Spleen (tissue), 11 donors: ENCODE results near the gene MACIR. TPM values are rescaled to one million over a fixed set of nuclear protein-coding genes. Genes with fewer than 3 reads are reported as not detected.

Source experiments
- DNase-seq: peaks from one replicate; pipeline ENCODE4 v3.0.0-alpha.2; 2020
- H3K27ac ChIP-seq, 8 donors: fragments of 200-600 bp; sonication (generic) in 7 of 8; 1 replicate in 4 of 8; 2 replicates in 4 of 8; pipeline versions ENCODE4 v1.5.0 to v1.8.0; 2016 to 2021; ENCODE audit warnings: inconsistent platforms in 4 of 8, mild to moderate bottlenecking in 4 of 8, moderate library complexity in 1 of 8
- H3K27me3 ChIP-seq, 7 donors: fragments of 200-600 bp; sonication (generic) in 6 of 7; replicated peaks in 1 of 7; 1 replicate in 4 of 7; 2 replicates in 3 of 7; pipeline versions ENCODE4 v1.5.0 to v1.8.0; 2016 to 2021; ENCODE audit warnings: inconsistent platforms in 3 of 7, mild to moderate bottlenecking in 1 of 7
- H3K36me3 ChIP-seq, 6 donors: fragments of 200-600 bp; sonication (generic) in 5 of 6; 1 replicate in 4 of 6; 2 replicates in 2 of 6; pipeline versions ENCODE4 v1.5.0 to v1.8.0; 2016 to 2021; ENCODE audit warnings: inconsistent platforms in 2 of 6
- H3K4me1 ChIP-seq, 6 donors: fragments of 200-600 bp; sonication (generic) in 5 of 6; 1 replicate in 3 of 6; 2 replicates in 3 of 6; pipeline versions ENCODE4 v1.5.0 to v1.8.0; 2016 to 2021; ENCODE audit warnings: inconsistent platforms in 3 of 6
- H3K4me3 ChIP-seq, 8 donors: fragments of 200-600 bp; sonication (generic) in 7 of 8; 1 replicate in 4 of 8; 2 replicates in 4 of 8; pipeline versions ENCODE4 v1.5.0 to v1.8.0; 2016 to 2021; ENCODE audit warnings: inconsistent platforms in 4 of 8, mild to moderate bottlenecking in 4 of 8, moderate library complexity in 2 of 8
- H3K9me3 ChIP-seq, 8 donors: fragments of 200-600 bp; sonication (generic) in 7 of 8; 1 replicate in 4 of 8; 2 replicates in 4 of 8; pipeline versions ENCODE4 v1.5.0 to v1.8.0; 2016 to 2021; ENCODE audit warnings: inconsistent platforms in 4 of 8
- POLR2A ChIP-seq, 3 donors: fragments of 450-650 bp; IDR thresholded peaks; one replicate each; pipeline ENCODE4 v1.5.1; 2017; ENCODE audit warnings: antibody characterized with exemption in 3 of 3, mild to moderate bottlenecking in 1 of 3
- POLR2AphosphoS5 ChIP-seq, 3 donors: sonication (generic); formaldehyde crosslinking; IDR thresholded peaks; one replicate each; pipeline ENCODE4 v1.5.1; 2017; ENCODE audit warnings: antibody characterized with exemption in 3 of 3
- WGBS, 5 donors: extraction: QIAGEN DNeasy Blood & Tissue Kit in 3 of 5; methylation state at CpG; one replicate each; pipeline versions ENCODE4 v1.1.5 to v1.1.7; 2013 to 2018; 5-methylcytosine and 5-hydroxymethylcytosine counted together
- intact Hi-C: fragments of 100-400 bp; cut with DNase I; formaldehyde crosslinking; loops from one replicate; pipeline ENCODE4 v1.15.0; 2023; ENCODE audit warnings: low total_unique reads
- polyA plus RNA-seq, 3 donors: library from polyadenylated mRNA; stranded (reverse); fragments of 200-250 nt; gene quantifications; one replicate each; pipeline ENCODE4 v1.2.1, GENCODE V29; 2013
- total RNA-seq, 7 donors: library from RNA; depleted of rRNA in 3 of 7; stranded (reverse); fragments of >200 nt in 3 of 7; fragmentation: NEBNext Ultra II Directional in 4 of 7; extraction: Animal tissue kit (Norgen Biotek cat#: 25700) in 4 of 7; gene quantifications; one replicate each; pipeline versions ENCODE4 v1.1.0 to v1.2.1, GENCODE V29; 2016 to 2021
- TF ChIP-seq, protein P1 (sequence below), 11 experiments: fragments of 200-600 bp in 7 of 11; fragments of 450-650 bp in 4 of 11; sonication (generic) in 4 of 11; IDR thresholded peaks in 8 of 11; conservative IDR thresholded peaks in 3 of 11; 1 replicate in 7 of 11; 2 replicates in 4 of 11; pipeline versions ENCODE4 v1.4.0 to v1.8.0; 2016 to 2021; ENCODE audit warnings: antibody characterized with exemption in 11 of 11, inconsistent platforms in 4 of 11, mild to moderate bottlenecking in 1 of 11
- donor health status: healthy with polysubstance abuse.
- donor health status: DM: no; HTN: no; CAD: no; lungs with moderate emphysema.
- donor health status: DM: no; HTN: no; CAD: no.
- donor health status: Bipolar disorder and iron deficiency.
- donor health status: healthy.
- donor health status: DM: no; HTN: no; CAD: no.
- donor health status: DM: yes; HTN: yes; CAD: no.

The MACIR gene
- total and polyA plus RNA-seq, 10 donors = 1.5 to 11.7 (median 3.5) TPM

DNA sequence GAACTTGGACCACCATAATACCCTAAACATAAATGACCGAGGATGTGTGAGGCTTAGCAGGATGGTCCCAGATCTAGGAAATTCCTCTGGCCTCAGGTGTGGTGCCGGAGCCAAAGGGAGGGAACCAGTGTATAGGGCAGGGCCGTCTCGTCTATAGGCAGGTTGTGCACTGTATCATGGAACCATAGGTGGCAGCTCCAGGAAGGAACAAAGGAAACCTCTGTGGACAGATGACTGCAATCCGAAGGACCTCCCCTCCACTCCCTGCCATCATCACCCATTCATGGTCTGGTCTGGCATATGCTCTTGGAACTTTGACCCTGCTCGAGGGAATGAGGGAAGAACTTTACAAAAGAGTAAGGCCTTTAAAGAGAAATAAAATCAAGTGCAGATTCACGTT is 2.9 kb upstream of the MACIR start:
- TF ChIP-seq POLR2A (IDR thresholded peaks at IDR 0.05) = no peak
- TF ChIP-seq POLR2AphosphoS5 (IDR thresholded peaks at IDR 0.05) = no peak
- TF ChIP-seq, protein P1, sequence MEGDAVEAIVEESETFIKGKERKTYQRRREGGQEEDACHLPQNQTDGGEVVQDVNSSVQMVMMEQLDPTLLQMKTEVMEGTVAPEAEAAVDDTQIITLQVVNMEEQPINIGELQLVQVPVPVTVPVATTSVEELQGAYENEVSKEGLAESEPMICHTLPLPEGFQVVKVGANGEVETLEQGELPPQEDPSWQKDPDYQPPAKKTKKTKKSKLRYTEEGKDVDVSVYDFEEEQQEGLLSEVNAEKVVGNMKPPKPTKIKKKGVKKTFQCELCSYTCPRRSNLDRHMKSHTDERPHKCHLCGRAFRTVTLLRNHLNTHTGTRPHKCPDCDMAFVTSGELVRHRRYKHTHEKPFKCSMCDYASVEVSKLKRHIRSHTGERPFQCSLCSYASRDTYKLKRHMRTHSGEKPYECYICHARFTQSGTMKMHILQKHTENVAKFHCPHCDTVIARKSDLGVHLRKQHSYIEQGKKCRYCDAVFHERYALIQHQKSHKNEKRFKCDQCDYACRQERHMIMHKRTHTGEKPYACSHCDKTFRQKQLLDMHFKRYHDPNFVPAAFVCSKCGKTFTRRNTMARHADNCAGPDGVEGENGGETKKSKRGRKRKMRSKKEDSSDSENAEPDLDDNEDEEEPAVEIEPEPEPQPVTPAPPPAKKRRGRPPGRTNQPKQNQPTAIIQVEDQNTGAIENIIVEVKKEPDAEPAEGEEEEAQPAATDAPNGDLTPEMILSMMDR (IDR thresholded peaks at IDR 0.05 in 8 of 11, conservative IDR thresholded peaks at IDR 0.05 in 3 of 11) = no peak
- DNase-seq = no peak
- WGBS, 5 donors = 86 to 97% (median 95%) methylated on average over 7 of the region's 7 CpGs

DNA sequence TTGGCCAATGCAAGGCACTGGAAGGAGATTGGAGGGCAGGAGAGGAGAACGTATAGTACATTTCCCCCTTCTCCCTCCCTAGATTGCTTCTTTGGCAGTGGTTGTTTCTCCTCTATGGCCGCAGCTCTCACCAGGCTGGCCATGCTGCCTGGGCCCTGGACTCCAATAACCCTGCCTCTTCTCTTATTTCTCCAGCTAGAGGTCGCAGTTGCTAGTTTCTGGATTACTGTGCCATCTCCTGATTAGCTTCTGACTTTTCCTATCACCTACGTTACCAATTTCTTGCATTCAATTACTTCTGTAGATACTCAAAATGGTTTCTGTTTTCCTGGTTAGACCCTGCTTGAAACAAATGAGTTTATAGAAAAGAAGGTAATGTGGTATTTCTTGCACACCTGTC is 2.4 kb upstream of the MACIR start:
- DNase-seq = no peak
- Histone ChIP-seq H3K9me3 (no peaks in the 10 kb centered on the region), H3K4me3 (no peak overlapping the region), H3K4me1 (peaks cover 0 to 29% (median 18%) of the 10 kb centered on the region in 6 donors), H3K36me3 (no peaks in the 10 kb centered on the region), H3K27me3 (no peaks in the 10 kb centered on the region), H3K27ac (peak overlapping the region in 1 of 8 donors; percentile 13)
- intact Hi-C loops = no loop called here
- 79 to 94% (median 84%) methylated on average over 4 of the region's 4 CpGs for WGBS, 5 donors
- TF ChIP-seq, protein P1 (IDR thresholded peaks at IDR 0.05 in 8 of 11, conservative IDR thresholded peaks at IDR 0.05 in 3 of 11) = no peak
- TF ChIP-seq POLR2A (IDR thresholded peaks at IDR 0.05) = no peak
- TF ChIP-seq POLR2AphosphoS5 (IDR thresholded peaks at IDR 0.05) = no peak

More for the DNA sequence above, 2.9 kb upstream of the MACIR start:
- H3K27me3 ChIP-seq = no peaks in the 10 kb centered on the region
- no peak overlapping the region for H3K4me3 ChIP-seq
- H3K9me3 ChIP-seq = no peaks in the 10 kb centered on the region
- intact Hi-C loops = no loop called here
- peaks cover 0 to 24% (median 13%) of the 10 kb centered on the region in 6 donors for H3K4me1 ChIP-seq
- H3K36me3 ChIP-seq = no peaks in the 10 kb centered on the region
- H3K27ac ChIP-seq = peak overlapping the region in 1 of 8 donors; percentile 13

DNA sequence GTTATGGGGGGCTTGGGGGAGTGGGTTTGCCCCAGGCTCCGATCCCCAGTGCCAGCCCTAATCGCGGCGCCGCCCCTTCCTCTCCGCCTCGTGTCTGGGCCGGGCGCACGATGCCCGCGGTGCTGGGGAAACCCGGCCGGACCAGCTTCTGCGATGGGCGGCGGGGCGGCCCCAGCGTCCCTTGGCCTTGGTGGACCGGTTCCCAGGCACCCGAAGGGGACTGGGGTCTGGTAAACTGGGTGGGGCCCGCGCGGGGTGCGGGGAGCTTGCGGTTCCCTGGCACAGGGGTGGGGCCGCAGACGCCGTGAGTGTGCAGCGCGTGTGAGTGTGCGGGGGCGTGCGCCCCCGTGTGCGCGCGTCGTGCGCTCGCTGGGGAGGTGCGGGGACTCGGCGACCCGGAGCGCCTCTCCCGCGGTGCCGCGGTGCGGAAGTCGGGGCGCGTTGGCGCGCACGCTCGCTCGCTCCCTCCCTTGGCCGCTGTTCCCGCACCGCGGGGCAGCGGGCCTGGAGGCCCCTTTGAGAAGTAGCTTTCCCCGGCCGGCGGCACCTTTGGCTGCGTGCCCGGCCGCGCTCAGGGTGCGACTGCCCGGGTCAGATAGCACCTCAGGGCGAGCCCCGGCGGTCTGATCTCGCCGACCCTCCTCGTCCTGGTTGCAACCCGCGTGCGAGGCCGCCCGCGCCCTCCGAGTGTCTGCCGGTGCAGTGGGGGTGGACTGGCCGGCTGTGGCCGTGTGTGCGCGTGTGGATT is 568 bp downstream of the MACIR start:
- DNase-seq = peak; percentile 94
- WGBS, 5 donors = 0 to 1% (median 1%) methylated on average over 18 to 91 of the region's 91 CpGs
- H3K4me3 ChIP-seq = peak overlapping the region; percentile 85 to 100 (median 96)
- intact Hi-C loops = no loop called here
- TF ChIP-seq POLR2A (IDR thresholded peaks at IDR 0.05) = no peak
- TF ChIP-seq, protein P1 (IDR thresholded peaks at IDR 0.05 in 8 of 11, conservative IDR thresholded peaks at IDR 0.05 in 3 of 11) = peak in 1 of 11 experiments; percentile 26
- peak in 2 of 3 donors; percentile 8 to 14 for TF ChIP-seq POLR2AphosphoS5 (IDR thresholded peaks at IDR 0.05)
- H3K27ac ChIP-seq = peak overlapping the region; percentile 85 to 96 (median 87)
- no peaks in the 10 kb centered on the region for H3K27me3 ChIP-seq
- no peaks in the 10 kb centered on the region for H3K9me3 ChIP-seq
- peaks cover 0 to 50% (median 27%) of the 10 kb centered on the region in 6 donors for H3K4me1 ChIP-seq
- H3K36me3 ChIP-seq = no peaks in the 10 kb centered on the region

DNA sequence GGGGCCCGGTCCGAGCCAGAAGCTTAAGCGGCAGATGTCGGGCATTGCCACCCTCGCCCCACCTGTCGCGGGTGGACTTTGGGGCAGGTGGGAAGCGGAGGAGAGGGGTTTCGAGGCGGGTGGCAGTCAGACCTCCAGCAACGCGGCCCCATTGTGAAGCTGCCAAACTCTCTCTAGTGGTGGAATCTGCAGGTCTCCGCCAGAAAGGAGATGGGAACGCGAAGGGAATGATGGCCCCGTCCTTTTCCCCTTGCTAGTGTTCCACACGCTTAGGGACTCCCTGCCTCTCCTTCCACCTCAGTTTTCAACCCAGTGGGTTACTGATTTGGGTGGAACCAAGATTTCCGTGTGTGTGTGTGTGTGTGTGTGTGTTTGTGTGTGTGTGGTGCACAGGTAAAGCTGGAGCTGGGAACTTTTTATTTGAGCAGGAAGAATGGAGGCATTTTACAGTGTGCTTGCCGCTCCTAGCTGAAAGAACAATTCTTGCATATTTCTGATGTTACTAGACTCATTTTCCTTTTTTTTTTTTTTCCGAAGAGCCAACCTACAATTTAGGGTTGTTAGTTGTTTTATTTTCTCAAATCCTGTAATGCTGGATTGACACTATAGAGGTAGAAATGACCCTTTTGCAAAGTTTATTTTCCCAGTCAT is 1.3 kb downstream of the MACIR start:
- TF ChIP-seq, protein P1 (IDR thresholded peaks at IDR 0.05 in 8 of 11, conservative IDR thresholded peaks at IDR 0.05 in 3 of 11) = no peak
- TF ChIP-seq POLR2AphosphoS5 (IDR thresholded peaks at IDR 0.05) = no peak
- TF ChIP-seq POLR2A (IDR thresholded peaks at IDR 0.05) = no peak
- Histone ChIP-seq H3K4me1 (peaks cover 0 to 50% (median 27%) of the 10 kb centered on the region in 6 donors), H3K36me3 (no peaks in the 10 kb centered on the region), H3K4me3 (peak overlapping the region; percentile 85 to 100 (median 96)), H3K27me3 (no peaks in the 10 kb centered on the region), H3K27ac (peak overlapping the region; percentile 85 to 96 (median 87)), H3K9me3 (no peaks in the 10 kb centered on the region)
- intact Hi-C loops = no loop called here
- 2 to 5% (median 3%) methylated on average over 11 to 20 of the region's 20 CpGs for WGBS, 5 donors
- no peak for DNase-seq
